Suppressor macrophage treated with lipopolysaccharide for 4 hours (primary cell): ENCODE results near the gene CNFN.

Source experiments
- DNase-seq: peaks from one replicate; pipeline ENCODE4 v3.0.0-alpha.2; 2020

Gene CNFN, protein sequence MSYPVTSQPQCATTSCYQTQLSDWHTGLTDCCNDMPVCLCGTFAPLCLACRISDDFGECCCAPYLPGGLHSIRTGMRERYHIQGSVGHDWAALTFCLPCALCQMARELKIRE

DNA sequence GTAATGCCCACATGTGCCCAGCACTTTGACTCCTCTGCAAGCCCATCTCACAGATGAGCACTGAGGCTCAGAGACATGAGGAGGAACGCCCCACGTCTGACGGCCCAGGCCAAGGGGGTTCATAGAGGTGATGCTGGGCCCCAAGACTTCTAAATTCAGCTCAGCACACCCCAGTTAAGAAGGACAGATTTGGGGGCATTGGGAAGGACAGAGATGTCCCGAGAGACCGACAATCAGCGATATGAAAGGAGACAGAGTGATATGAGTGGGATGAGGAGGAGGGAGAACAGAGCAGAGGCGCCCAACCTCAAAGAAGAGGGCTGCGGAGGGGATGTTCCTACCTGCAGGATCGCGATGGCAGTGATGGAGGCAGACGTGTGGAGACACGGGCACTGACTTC lies at the start of gene CNFN:
Gene CNFN (minus strand): TSS at position 399 of the 400 bp plus-strand sequence. CDS start 1,260 bp downstream, outside the sequence.
- DNase-seq, result no peak

DNA sequence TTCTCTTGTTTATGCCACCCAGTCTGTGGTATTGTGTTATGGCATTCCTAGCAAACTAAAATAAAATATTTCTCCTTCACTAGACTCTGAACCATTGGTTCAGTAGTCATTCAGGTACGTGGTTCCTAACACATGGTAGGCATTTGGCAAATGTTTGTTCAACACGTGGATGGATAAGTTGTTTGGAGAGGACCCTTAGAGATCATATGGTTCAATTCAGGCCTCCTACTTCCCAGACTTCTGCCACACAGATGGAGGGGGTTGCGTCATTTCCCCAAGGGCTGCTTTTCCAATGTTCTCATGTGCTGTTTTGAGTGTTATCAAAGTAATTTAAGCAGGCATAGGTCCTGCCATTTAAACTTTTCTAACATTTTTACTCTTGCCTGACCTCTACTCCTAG lies 45.9 kb upstream of the CNFN start:
- DNase-seq, result no peak

GRCh38 chr19:42435316-42435715 lies 45.2 kb upstream of the CNFN start:
- no peak for DNase-seq

DNA sequence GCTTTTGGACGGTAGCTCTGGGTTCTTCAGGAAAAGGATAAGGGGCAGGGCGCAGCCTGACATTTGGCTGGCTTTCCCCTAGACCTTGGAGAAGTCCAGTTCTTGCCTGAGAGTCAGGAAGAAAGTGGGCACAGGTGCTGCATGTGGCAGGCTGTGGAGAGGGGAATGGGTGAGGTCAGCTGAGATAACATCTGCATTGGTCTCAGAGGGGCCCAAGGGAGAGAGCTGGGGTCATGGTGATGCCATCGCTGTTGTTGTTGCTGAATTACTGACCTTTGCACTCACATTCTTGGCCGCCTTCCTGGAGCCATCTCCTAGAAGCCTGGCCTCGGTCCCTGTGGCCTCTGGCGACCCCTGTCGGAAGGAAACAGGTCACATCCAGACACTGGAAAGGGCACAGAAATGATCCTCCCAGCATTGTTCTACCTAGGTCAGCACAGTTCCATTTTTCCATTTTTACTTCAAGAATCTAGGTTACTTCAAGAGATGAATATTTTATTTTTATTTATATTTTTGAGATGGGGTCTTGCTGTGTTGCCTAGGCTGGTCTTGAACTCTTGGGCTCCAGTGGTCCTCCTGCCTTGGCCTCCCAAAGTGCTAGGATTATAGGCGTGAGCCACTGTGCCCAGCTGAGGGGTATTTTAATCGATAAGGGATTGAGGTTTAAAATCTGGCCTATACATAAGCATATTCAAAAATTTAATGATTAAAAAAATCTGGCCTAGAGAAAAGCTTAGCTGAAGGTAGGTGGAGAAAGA lies 43.6 kb upstream of the CNFN start:
- DNase-seq, result peak; percentile 58

DNA sequence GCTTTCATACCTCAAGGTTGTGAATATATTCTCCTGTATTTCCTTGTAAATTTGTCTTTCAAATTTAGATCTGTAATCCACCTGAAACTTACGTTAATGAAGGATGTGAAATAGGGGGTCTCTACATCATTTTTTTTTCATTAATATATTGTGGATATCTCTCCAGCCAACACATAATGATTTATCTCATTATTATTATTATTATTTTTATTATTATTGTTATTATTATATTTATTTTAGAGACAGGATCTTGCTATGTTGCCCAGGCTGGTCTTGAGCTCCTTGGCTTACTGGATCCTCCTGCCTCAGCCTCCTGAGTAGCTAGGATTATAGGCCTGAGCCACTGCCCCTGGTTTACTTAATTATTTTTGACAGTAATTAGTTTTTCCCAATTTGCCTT lies 41.4 kb upstream of the CNFN start:
- no peak for DNase-seq

- DNase-seq, result no peak
These were observed 38.6 kb upstream of the CNFN start for GRCh38 chr19:42428676-42429075.

DNA sequence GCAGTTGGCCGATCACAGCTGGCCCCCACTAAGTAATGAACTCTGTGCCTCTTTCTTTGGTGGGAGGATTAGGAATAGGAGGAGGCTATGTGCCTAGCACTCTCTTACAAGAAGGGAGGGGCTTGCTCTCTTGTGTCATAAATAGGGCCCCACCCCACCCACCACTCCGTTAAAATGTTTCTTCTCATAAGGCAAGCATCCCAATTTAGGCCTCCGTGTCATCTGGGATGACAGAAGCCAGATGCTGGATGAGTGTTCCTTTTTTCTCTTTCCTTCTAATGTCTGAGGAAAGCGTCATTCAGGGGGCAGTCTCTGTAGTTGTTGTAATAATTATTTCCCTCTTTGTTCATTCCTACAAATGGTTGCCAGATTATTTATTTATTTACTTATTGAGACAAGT lies 37.2 kb upstream of the CNFN start, which contains the start of gene LIPE:
Gene LIPE (minus strand): TSS at position 76 of the 400 bp plus-strand sequence. CDS start 239 bp downstream, outside the sequence.
- peak; percentile 34 for DNase-seq

- DNase-seq, result no peak
These were observed 36.5 kb upstream of the CNFN start for GRCh38 chr19:42426643-42427042.

DNA sequence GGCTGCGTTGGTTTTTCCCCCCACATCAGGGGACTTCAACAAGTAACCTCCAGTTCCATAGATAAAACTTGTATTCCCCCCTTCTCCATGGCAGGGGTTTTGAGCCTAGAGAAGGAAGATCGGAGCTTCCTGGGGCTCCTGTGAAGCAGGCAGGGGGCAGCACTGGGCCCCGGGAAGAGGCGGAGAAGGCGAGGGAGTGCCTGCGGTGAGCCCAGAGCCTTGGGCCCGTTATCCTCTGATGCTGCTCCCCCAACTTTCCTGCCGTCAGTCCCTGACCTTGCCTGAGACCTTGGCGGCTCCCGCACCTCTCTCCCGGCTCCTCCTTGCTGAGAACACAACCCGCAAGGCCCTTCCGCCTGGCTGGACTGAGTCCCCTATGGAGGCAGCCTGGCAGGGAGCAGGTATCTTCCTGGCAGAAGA lies 34.6 kb upstream of the CNFN start:
- no peak for DNase-seq

DNA sequence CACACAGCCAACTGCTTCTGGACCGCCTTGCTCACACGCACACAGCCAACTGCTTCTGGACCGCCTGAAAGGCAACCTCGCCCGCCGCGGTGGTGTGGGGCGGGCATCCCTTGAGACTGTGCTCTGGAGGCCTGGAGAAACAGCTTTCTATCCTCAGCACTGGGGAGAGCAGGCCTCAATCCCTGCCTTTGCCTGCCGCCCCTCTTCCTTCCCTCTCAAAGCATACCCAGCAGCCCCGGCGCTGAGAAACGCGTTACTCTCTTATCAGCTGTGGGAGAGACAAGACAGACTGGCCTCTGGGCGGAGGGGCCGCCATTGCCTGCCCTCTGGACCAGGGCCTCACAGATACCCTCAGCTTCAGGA lies 34.2 kb upstream of the CNFN start:
- no peak for DNase-seq

DNA sequence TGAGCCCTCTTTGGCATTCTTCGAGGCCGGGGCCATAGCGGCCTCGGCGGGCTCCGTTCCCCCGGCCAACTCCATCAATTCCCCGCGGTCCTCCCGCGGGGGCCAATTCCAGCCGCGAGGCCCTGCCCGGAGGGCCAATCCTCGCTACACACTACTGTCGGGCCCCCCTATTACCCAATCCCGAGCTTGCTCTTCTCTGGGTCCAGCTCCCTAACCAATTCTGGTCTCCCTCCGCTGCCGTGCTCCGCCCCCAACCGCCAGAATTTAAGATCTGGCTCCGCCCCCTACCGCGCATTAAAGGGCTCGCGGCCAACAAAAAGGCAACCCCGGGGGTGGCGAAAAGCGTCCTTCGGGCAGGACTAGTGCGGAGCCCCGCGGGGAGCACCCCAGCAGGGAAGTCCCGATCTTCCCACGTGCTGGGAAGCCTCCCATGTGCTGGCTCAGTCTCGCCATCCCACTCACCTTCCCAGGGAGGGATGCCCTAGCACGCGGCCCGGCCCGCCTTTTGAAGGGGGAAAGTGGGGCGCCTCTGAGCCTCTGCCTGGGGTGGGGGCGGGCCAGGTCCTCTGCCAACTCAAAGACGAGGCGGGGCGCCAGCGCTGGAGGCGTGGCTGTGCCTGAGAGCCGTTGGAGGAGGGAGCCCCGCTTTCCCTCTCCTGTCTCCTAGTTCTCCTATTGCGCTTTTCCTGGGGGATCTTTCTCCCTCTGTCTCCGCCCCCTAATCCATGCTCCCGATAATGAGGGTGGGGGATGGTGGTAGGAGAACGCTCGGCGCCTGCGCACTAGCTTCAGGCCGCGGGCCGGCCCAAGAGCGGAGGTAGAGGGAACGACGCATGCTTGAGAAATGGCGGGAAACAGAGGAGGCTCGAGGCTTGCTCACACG lies 33.6 kb upstream of the CNFN start:
- DNase-seq, result peak; percentile 81

DNA sequence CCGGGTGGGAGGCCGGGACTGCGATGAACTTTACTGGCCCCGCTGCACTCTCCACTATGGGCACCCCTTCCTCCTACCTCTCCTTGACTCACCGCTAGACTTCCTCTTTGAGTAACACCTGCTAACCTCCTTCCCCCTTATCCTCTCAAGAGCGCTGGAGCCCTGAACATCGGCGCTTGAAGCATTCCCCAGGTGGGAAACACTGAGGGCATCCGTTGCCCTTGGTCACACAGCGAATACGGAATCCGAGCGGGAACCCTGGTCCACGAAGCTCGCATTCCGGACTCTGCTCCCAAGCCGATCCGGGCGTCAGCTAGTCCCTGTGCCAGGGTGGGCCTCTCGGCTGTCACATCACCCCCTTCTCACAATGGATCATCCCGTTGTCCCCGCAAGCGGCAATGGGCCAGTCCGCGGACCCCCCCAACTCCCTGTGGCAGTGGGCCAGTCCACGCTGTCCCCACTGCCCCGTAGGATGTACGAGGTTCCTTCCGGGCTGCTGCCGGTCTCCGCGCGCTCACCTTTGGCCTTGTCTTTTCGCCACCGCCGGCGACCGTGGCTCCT lies 32.9 kb upstream of the CNFN start:
- DNase-seq, result no peak

GRCh38 chr19:42422092-42422900 lies 32.2 kb upstream of the CNFN start:
- DNase-seq, result no peak

DNA sequence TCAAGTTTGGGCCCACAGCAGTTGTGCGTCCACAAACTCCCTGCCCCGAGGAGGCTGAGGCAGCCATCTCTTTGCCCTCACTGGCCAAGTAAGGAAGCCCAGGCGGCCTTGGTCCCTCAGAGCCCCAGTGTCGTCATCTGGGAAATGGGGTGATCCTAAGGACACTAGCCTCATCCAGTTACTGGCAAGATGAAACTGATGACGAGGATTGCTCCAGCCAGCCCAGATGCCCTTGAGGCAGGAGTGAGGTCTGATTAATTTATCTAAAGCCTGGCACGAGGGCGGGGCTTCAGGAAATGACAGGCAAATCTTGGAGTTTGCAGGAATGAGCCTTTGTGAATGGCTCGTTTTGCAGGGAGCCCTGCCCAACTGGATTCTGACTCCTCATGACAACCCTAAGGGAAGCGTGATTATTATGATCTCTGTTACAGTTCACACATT lies 31.5 kb upstream of the CNFN start:
- DNase-seq, result no peak

GRCh38 chr19:42421101-42421500 lies 31.0 kb upstream of the CNFN start:
- DNase-seq, result no peak

DNA sequence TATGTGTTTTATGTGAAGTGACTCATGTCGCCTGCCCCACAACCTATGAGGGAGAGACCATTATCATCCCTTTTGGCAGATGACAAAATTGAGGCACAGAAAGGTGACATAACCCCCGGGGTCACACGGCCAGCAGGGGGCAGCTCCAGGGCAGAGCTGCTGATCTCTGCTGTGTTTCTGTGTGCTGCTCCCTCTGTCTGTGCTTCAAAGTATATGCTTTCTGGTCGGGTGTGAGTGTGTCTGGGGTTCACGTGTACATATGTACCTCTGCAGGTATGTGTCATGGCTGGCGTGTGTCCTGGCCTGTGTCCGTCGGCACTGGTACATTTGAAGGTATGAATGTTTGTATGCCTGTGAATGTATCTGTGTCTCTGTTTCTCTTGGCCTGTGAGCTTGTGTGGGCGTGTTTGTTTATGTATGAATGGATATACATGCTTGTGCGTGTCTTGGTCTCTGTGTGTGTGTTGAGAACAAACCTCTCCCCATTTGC lies 30.0 kb upstream of the CNFN start:
- peak; percentile 53 for DNase-seq

DNA sequence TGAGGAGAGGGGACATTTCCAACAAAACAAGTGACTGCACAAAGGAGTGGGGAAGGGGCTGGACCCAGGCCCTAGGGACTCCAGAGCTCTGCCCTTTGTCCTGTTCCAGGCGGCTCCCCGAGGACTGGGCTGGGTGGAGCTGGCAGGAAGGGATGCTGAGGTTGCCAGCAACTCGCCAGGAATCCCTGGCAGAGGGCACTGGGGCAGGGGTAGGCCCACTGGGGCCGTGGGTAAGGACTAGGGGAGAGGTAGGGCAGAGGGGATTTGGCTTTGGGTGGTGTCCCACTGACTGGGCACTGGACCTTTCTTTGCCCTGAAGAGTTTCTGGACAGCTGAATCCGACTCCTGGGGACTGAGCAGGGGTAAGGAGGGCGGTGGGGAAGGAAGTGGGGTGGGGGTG lies 29.2 kb upstream of the CNFN start:
- DNase-seq, result no peak

DNA sequence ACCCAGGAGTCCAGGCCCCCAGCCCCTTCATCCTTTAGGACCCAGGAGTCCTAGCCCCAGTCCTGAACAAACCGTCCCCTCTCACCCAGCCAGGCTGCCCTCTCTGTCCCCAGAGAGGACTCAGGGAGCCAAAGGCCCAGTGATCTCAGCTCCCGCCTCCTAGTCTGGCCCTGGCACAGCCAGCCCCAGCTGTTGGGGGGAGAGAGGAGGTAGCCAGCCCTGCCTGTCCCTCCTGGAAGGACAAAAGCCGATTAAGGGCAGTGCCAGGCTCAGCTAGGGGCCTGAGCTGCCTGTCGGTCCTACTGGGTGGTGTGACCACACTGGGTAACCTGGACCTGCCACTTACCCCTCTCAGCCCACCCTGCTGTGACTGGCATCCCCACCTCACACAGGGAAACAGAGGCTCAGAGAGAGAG lies 22.6 kb upstream of the CNFN start:
- no peak for DNase-seq

- DNase-seq, result no peak
These were observed 22.1 kb upstream of the CNFN start for GRCh38 chr19:42412227-42412626.

GRCh38 chr19:42411581-42412178 lies 21.6 kb upstream of the CNFN start:
- no peak for DNase-seq

DNA sequence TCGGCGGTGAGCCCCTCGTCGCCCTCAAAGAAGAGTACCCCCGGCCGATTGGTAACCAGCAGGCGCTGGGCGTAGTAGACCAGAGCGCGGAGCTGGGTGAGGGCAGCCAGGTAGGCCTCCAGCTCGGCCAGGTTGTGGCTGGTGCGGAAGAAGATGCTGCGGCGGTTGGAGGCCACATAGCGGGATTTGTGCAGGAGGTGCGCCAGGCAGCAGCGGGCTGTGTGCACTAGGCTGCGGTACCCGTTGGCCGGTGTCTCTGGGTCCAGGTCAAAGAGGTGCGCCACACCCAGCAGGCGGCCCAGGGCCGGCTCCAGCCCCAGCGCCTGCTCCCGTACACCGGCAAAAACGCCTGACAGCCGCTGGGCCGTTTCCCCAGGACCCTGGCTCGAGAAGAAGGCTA lies 20.3 kb upstream of the CNFN start:
- DNase-seq, result no peak

DNA sequence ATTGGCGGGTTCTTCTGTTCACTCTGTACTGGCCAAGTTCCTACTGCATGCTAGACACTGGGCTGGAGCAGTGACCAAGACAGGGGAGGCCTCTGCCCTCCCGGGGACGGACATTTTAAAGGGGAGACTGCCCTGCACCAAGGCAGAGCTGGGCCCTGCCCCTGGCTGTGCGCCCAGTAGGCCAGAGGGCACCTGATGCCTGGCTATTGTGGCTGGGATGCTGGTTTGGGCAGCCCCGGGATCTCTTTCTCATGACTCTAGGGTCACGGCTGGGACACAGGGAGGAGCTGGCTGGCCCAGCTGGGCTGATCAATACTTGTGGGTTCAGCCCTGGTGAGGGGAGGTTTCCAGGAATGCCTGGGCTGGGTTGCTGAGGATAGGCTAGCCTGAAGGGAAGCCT lies 19.4 kb upstream of the CNFN start:
- DNase-seq, result no peak
